Fibroblast of peridontal ligament (primary cell): ENCODE data around the gene DTNBP1.
A peak's percentile ranks its signal among the peaks of the same experiment; 100 is the strongest.

Experiments used
- DNase-seq: peaks from one replicate; pipeline ENCODE4 v3.0.0-alpha.2; 2010; ENCODE audit errors: extremely low read depth

DTNBP1 gene, protein sequence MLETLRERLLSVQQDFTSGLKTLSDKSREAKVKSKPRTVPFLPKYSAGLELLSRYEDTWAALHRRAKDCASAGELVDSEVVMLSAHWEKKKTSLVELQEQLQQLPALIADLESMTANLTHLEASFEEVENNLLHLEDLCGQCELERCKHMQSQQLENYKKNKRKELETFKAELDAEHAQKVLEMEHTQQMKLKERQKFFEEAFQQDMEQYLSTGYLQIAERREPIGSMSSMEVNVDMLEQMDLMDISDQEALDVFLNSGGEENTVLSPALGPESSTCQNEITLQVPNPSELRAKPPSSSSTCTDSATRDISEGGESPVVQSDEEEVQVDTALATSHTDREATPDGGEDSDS

DNA sequence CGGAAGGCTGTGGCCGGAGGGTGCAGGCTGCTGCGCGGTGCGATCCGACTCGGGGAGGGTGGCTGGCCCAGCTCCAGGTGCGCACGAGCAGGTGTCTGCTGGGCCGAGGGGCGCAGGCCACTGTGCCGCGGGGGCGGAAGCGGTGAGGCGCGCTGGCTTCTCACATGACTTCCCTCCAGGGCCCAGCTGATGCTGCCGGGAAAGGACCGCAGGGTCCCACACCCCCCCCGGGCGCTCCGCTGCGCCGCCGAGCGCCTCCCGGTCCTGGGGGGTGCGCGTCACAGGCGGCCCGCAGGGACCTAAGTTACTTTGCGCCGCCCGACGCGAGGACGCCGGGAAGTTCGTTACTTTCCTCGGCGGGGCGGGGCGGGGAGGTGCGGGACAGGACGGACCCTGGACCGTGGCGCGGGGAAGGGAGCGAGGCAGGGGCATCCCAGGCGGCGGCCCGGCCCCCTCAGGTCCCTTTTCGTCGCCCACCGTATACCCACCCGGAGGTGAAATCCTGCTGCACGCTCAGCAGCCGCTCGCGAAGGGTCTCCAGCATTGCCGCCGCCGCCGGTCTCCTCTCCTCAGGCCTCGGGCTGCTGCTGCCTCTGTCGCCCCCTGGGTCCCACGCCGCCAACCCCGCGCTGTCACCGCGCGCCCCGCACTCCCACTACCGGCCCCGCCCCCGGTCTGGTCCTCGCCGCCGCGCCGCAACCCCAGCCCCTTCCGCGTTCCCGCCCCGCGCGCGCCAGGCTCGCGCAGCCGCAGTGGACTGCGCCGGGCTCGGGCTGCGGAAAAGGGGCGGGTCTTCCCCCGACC lies at the start of gene DTNBP1:
Gene DTNBP1 (minus strand): TSS at position 703 of the 804 bp plus-strand sequence. CDS start 159 bp downstream, at position 544.
- peak; percentile 5 for DNase-seq

DNA sequence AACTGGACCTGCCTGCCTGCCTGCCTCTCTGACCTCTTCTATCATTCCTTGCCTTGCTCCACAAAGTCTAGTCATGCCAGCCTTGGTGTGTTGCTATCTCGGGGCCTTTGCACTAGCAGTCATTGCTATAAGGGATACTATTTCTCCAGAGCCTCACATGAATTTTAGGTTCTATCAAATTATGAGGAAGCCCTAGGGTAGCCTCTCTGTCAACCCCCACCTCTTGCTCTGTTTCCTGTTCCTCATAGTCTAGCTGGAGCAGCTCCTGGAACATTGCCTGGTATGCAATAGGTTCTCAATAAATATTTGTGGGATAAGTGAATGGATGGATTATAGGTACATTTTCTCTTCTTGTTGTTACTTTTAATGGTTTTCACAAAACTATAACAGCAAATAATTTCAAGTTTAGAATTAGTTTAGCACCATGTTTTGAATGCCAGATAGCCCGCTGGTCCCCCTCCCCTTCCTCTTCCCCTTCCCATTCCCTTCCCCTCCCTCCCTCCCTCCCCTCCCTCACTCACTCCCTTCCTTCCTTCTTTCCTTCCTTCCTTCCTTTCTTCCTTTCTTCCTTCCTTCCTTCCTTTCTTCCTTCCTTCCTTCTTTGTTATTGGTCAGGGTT lies 46.9 kb upstream of the DTNBP1 start:
- no peak for DNase-seq

DNA sequence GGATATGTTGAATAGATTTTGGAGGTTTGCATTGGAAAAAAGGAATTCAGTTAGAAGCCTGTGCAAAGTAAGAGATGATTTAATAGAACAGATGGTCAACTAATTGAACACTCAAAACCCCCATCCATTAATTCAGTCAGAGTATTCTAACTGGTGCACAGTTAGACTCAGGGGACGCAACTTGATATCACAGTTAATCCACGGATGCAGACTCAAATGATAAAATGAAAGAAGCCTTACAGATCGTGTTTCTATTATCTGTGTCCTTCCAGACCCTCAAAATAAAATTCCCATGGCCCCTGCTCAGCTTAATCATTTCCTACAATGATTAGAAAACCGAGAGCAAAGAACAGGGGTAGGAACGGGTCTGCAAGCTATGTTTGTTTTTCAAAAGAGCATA lies 45.4 kb upstream of the DTNBP1 start:
- no peak for DNase-seq

DNA sequence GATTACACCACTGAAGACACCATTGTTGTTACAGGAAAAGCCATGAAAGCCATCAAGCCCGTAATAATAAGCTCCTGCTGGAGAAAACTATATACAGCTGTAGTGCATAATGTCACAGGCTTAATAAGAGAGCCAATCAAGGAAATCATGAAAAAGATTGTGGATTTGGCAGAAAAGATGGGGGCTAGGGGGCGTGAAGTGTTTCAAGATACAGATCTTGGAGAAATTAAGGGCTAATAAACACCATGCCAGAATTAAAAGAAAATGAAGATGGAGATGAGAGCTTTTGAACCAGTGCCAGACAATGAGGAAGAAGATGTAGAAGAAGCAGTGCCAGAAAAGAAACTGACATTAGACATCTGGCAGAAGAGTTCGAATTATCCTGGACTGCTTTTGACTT lies 43.2 kb upstream of the DTNBP1 start:
- DNase-seq = no peak

DNA sequence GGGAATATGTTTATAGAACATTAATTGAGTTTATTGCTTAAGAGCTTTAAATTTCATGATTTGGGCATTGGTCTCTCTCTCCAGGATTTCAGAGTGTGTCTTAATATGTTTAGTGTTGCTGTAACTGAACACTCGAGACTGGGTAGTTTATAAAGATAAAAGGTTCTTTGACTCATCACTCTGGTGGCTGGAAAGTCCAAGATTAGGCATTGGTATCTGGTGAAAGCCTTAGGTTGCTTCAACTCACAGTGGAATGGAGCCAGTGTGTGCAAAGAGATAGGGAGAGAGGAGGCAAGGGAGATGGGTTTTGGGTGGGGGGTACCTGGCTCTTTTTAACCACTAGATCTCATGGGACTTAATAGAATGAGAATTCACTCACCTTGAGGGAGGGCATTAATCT lies 35.6 kb upstream of the DTNBP1 start:
- no peak for DNase-seq

DNA sequence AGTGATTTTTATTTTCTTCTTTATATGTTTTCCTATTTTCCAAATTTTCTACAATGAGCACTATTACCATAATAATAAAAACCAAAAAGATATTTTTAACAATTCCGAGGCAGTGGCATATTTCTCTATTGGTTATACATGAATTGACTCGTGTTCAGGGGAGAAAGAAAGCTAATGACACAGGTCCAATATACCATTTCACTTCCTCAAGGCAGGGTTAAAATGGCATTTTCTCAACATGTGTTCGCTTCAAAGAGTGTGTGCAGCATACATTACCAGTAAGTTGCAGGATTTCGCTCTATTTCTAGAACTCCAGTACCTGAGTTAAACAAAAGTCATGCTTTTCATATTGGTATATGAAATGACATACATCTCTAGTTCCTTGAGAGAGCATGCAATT lies 35.1 kb upstream of the DTNBP1 start:
- DNase-seq = no peak

DNA sequence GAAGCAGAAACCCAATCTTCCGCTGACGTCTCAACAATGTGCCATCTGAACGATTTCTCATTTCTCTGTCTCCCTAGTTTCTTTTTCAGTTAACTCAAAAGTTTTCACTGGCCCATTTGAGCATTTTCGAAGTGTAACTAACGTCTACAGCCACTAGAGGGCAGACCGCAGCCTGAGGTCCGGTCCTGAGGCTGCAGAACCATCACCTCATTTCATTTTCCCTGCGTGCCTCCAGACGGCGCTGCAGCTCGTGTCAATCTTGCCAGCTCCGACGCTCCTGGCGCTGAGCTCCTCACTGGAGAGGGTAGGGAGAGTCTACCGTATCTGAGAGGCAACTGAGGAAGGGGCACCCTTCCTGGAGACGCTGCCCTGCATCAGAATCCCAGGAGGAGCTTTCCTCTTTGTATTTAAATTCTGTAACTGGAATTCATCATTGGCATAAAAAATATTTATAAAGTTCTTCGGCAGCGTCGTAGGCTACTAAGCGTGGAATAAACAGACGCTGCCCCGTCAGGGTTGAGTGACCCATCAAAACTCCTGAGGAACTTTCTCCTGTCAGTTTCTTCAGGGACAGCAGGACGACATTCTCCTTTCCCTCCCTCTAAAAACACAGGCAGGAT lies 28.5 kb upstream of the DTNBP1 start:
- peak; percentile 94 for DNase-seq

DNA sequence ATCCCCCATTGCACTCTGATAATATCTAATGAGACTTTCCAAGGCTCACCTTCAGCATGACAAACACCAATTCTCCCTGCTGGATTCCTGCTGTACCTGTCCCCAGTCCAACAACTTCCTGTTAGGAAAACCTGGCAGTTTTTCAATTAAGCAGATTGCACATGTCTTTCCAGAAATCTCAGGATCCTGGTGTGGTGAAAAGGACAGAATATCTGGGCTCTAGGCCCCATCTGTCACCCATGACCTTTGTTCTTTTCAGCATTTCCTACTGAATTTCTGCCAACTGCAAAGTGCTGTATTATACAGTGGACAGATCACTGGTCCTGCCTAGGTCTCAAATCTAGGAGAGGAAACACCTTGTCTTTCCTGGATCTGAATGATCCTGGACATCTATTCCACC lies 27.7 kb upstream of the DTNBP1 start:
- DNase-seq = no peak

DNA sequence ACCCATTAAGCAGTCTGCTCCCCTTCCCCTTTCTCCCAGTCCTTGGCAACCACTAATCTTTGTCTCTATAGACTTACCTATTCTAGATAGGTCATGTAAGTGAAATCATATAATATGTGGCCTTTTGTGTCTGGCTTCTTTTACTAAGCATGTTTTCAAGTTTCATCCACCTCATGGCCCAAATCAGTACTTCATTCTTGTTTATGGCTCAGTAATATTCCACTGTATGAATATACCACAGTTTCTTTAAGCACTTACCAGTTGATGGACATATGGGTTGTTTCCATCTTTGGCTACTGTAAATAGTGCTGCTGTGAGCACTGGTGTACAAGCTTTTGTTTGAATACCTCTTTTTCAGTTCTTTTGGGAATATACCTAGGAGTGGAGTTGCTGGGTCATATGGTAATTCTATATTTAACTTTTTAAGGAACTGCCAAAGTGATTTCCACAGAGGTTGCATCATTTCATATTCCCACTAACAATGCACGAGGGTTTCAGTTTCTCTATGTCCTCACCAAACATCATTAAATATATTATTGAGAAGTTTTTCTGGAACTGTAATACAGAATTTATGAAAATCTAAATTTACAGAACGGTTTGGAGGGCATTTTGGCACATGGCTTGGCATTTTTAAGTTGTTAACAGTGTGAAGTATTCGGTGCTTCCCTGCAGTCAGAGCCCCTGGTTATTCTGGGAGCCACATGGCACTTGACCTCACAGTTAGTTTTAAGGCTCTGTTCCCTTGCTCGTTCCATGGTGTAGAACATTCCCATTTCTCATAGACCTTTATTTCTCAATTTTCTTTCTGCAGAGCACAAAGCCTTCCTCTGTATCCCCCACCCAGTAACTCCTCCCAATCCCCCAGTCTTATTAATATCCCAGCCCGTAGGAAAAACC lies 27.0 kb upstream of the DTNBP1 start:
- DNase-seq = peak; percentile 59

DNA sequence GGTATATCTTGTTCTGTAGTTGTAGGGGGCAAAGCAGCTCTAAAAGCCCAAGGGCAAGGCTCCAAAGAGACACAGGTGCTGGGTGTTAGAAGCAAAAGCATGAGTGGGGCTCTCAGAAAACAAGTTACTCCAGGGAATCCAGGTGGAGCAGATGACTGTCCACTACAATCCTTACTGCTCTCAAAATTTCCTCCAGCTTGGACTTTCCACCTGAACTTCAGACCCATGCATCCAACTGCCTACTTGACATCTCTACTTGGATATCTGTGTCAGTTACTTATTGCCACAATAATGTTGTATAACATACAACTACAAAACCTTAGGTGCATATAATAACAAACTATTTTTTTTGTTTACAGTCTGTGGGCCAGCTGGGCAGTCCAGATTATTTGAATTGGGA lies 22.8 kb upstream of the DTNBP1 start:
- DNase-seq = no peak

DNA sequence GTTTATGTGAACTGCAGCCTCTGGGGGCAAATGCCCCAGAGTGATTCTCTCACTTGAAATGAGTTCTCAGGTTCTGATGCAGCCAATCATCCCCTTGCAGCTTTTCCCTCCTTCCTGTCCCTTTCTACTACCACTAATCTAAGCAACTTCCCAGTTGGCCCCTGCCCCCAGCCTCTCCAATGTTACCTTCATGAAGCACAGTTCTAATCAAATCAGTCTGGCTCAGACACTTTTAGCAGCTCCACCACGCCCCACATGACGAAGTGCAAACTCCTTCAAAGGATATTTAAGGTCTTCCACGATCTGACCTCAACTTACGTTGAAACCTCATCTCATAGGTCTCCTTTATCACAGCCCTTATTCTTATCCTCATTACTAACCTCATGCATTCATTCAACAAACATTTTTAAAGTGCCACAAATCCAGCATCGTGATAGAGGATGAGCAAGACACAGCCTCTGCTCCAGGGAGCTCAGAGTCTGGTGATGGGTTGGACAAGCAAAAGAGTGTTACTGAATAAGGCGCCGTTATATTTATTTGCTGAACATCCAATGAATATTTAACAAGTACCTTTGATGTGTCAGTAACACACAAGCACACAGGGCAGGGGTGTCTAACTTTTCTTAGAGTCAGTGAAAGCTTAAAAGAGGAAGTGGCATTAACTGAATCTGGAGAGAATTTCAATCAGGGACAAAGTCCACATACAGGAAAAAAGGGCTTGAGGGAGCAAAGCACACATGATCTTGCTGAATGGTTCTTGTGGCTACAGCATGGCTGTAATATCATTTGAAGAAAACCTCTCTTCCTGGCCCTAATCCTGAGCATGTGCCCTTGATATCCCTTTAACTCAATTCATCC lies 20.4 kb upstream of the DTNBP1 start:
- DNase-seq = no peak

DNA sequence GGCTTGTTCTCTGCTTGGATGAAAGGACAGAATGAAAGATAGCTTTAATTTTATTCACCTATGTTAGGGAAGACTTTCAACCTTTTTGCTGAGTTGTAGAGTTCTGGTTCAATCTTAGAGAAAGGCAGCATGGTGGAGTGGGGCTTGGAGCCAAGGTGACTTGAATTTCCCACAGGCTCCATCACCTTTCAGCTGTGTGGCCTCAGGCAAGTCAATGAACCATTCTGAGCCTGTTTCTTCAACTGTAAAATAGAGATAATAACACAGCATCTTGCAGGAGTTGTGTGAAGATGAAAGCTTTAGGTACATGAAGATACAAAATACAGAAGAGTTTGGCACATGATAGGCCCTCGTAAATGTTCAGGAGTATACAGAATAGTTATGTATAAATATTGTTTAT lies 19.1 kb upstream of the DTNBP1 start:
- DNase-seq = no peak

DNA sequence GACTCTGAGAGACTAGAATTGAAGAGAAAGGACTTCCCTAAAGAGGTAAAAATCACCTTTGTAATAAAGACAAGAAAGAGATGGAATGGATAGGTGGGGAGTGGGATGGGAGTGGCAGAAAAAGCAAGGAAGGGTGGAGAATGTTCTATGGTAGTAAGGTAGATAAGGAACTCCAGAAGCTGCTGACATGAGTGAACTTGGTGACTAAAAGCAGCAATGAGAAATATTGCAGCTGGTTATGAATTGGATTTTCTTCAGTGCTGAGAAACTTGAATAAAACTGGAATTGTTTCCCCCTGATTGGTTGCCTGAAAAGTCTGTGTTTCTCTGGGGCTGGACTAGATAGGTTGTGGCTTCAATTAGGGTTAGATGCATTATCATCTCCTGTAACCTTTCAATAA lies 15.7 kb upstream of the DTNBP1 start:
- DNase-seq = no peak

DNA sequence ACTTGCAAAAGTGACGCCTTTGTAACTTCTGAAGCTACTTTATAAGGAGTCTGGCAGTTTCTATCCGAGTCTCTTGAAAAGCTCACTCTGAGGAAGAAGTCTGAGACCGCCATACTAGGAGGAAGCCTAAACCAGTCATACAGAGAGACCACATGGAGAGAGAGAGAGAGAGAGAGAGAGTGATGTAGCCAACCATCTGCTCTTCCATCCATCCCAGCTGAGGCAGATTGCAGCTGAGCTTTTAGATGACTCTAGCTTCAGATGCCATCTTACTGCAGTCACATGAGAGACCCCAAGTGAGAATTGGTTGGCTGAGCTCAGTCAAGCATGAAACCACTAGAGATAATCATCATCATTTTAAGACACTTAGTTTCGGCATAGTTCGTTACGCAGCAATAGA lies 15.0 kb upstream of the DTNBP1 start:
- DNase-seq = no peak

DNA sequence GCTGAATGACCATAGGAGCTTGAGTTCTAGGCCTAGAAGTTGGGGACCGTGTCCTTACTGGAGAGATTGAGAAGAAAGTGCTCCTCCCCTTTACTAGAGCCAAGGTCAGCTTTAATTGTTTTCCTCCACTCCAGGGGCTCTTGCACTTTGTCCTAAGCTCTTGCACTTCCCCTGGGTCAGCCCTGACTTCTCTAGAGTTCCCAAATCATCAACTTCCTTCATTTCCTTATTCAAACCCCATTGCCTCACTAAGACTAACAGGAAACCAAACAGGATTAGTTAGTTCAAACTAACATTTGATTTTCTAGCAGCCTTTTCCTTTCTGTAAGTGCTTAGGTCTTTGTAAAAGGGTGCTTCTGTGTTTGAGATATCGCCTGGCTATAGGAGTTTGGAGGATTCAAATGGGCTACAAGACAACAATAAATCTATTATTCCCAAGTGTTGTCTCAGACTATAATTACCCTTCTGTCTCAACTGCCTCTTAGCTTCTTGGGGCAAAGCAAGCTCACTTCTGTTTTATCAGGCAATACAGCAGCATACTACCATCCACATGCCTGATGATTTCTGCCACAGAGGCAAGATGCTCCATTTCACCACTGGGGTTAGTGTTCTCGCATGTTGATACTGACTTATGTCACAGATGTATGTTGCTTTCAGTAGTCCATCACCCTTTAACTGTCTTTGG lies 12.8 kb upstream of the DTNBP1 start:
- DNase-seq = no peak

DNA sequence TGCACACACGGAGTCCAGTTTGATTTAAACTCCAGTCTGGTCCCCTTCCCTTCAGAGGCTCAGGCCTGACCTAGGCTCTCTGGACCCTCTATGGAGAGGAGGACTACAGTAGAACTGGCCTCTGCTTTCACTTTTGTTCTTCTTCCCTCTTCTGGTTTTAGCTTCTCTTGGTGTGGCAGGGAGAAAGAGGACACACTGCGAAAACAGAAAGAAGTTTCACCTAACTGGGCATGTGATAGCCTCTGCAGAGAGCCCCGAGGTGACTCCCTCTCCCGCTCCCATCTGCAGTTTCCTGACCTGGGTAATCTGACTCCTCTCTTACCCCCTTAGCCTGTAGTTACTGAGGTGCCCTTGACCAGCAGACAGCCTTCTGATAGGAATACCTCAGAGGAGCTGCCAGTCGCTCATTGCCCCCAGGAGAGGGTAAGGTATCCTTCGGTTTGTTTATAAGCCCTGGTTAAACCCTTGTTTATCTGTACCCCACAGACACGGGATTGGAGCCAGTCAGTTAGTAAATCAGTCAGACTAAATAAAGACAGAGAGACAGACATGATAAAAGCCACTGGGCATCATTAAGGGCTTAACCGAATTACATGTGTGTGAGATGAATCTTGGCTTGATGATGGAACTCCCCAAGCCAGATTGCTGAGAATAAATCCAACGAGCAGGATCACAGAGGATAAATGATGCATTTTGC lies 12.0 kb upstream of the DTNBP1 start:
- no peak for DNase-seq

DNA sequence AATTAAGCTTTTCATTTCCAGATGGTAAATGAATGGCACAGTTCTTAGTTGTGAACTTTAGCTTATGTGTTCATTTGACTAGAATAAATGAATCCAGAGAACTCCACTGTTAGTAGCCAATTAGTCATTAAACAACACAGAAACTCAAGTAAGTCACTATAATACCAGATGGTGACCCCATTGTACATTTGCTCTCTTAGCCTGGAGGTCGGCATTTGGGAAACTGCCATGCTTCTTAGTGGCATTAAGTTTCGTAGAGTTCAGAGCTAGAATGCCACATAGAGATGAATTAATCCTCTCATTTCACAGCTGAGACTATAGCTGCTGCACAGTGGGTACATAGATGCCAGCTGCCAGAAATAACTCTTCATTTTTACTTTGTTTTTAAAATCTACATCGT lies 10.8 kb upstream of the DTNBP1 start:
- no peak for DNase-seq

DNA sequence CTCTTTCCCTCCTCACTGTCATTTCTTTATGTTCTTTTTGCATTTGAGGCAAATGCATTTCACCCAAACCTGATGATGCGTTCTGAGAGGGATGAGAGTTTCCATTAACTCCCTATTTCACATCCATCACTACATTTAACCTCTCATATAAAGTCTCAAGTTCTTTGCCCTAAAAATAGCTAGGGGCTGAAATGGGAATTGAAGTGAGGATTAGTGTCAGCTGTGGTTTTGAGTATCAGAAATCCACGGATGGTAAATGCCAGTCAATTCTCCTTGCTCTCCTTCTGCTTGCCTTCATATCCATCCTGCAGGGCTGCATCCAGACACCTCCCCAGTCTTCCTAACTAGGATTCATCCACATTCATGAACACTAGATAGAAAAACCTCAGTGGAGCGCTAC lies 10.0 kb upstream of the DTNBP1 start:
- no peak for DNase-seq

DNA sequence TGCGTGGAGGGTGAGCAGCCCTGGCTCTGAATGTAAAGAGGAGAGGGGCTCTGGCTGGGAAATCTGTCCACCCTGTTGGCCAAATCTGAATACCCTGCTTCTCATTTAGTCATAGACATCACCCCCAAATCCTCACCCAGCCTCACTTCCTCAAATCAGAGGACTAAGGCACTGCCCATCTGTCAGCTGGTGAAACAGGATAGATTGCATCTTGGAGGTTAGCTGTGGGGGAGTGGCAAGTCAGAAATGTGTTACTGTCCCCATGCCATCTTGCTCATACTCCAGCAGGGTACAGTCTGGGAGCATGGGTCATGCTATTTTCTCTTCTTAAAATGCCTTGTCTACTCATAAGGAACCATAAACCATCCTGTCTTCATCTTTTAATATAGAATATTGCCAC lies 9.5 kb upstream of the DTNBP1 start:
- no peak for DNase-seq
